Body of pancreas (tissue), 4 donors: ENCODE data around the gene GPR27. TPM values are rescaled to one million over a fixed set of nuclear protein-coding genes. Genes with fewer than 3 reads are reported as not detected.

ENCODE experiments used
- ATAC-seq: fragments of 150-250 bp; one replicate; pipeline ENCODE4 v1.9.1; 2016
- DNase-seq, 4 donors: peaks; one replicate each; pipeline ENCODE4 v3.0.0-alpha.2; 2019
- H3K27ac ChIP-seq, 4 donors: fragments of 200-600 bp; sonication (generic); 1 replicate in 3 of 4; 2 replicates in 1 of 4; pipeline versions ENCODE4 v1.5.1 to v1.6.1; 2016 to 2019; ENCODE audit warnings: mild to moderate bottlenecking in 1 of 4, mixed read lengths in 1 of 4, moderate library complexity in 1 of 4
- H3K27me3 ChIP-seq, 2 donors: fragments of 200-600 bp; sonication (generic); one replicate each; pipeline ENCODE4 v1.6.0; 2016; ENCODE audit warnings: mild to moderate bottlenecking in 1 of 2
- H3K36me3 ChIP-seq, 2 donors: fragments of 200-600 bp; sonication (generic); replicated peaks in 1 of 2; 2 replicates each; pipeline ENCODE4 v1.5.1; 2016; ENCODE audit warnings: low read depth in 2 of 2; ENCODE audit not compliant: insufficient read depth in 1 of 2
- H3K4me1 ChIP-seq: fragments of 200-600 bp; sonication (generic); one replicate; pipeline ENCODE4 v1.6.0; 2016
- H3K4me3 ChIP-seq, 2 donors: fragments of 200-600 bp; sonication (generic); 1 replicate in 1 of 2; 2 replicates in 1 of 2; pipeline ENCODE4 v1.5.1; 2016 to 2019
- H3K9me3 ChIP-seq, 3 donors: fragments of 200-600 bp; sonication (generic); 1 replicate in 2 of 3; 2 replicates in 1 of 3; pipeline ENCODE4 v1.5.1; 2016
- CTCF ChIP-seq, 7 experiments: fragments of 450-650 bp in 4 of 7; fragments of 200-600 bp in 3 of 7; sonication (generic) in 3 of 7; IDR thresholded peaks; one replicate each; pipeline ENCODE4 v1.5.1; 2016 to 2019; ENCODE audit warnings: antibody characterized with exemption in 7 of 7
- POLR2A ChIP-seq, 3 donors: fragments of 450-650 bp; IDR thresholded peaks; one replicate each; pipeline ENCODE4 v1.6.1; 2016; ENCODE audit warnings: antibody characterized with exemption in 3 of 3, mild to moderate bottlenecking in 2 of 3
- WGBS, 2 donors: methylation state at CpG; one replicate each; pipeline ENCODE4 v1.1.5; 2017; 5-methylcytosine and 5-hydroxymethylcytosine counted together
- intact Hi-C: fragments of 100-400 bp; cut with DNase I; formaldehyde crosslinking; loops from one replicate; pipeline ENCODE4 v1.15.1; 2023
- total RNA-seq, 2 donors: library from RNA; depleted of rRNA; stranded (reverse); fragments of >200 nt; gene quantifications; one replicate each; pipeline ENCODE4 v1.1.0, GENCODE V29; 2016

Gene GPR27
- total RNA-seq, 2 donors from 2014 or later, result 0.33 to 2.3 TPM

GRCh38 chr3:71726146-71726545 is 27.5 kb upstream of the GPR27 start:
- no peaks in the 10 kb centered on the region for H3K27me3 ChIP-seq
- no peak overlapping the region for H3K27ac ChIP-seq
- TF ChIP-seq CTCF (IDR thresholded peaks at IDR 0.05) (no peak), POLR2A (IDR thresholded peaks at IDR 0.05) (no peak)
- no peaks in the 10 kb centered on the region for H3K9me3 ChIP-seq
- H3K36me3 ChIP-seq, result no peaks in the 10 kb centered on the region
- intact Hi-C loops, result no loop called here
- ATAC-seq (no peak), DNase-seq (no peak)
- no peak overlapping the region for H3K4me3 ChIP-seq
- WGBS, 2 donors, result 74 to 88% methylated on average over 8 of the region's 8 CpGs
- H3K4me1 ChIP-seq, result peaks cover 22% of the 10 kb centered on the region

DNA sequence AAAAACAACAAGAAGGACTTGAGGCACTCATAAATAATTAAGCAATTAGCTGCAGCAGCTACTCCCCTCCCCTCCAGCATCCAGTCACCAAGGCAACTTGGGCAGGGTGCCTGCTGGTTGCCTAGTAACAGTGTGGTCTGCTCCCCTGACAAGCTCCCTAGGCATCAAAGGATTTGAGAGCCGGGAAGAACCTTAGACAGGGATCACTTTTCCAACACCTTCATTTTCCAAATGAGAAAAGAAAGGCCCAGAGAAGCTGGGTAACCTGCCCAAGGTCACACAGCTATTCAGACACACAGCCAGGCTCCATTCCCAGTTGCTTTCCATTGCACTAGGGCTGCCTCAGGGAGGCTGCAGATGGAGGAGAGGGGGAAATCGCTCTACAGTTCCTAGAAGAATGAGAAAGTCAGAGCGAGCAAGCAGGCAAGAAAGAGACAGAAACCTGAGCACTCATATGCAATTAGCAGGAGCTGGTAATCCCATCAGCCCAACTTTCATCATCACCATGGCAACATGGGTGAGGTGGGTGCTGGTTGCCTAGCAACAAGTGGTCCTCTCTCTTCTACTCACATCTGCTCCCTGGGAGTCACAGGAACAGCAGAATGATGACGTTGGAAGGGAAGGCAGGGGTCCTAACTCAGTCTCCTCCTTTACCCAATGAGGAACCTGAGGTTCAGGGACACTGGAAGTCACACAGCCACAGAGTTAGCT is 24.9 kb upstream of the GPR27 start:
- TF ChIP-seq POLR2A (IDR thresholded peaks at IDR 0.05) (no peak), CTCF (IDR thresholded peaks at IDR 0.05) (no peak)
- Histone ChIP-seq H3K4me3 (no peak overlapping the region), H3K9me3 (no peaks in the 10 kb centered on the region), H3K4me1 (peaks cover 18% of the 10 kb centered on the region), H3K36me3 (no peaks in the 10 kb centered on the region), H3K27me3 (no peaks in the 10 kb centered on the region), H3K27ac (no peak overlapping the region)
- DNase-seq (peak in 1 of 4 donors; percentile 17), ATAC-seq (no peak)
- intact Hi-C loops, result no loop called here
- 55 to 59% methylated on average over 4 of the region's 4 CpGs for WGBS, 2 donors

DNA sequence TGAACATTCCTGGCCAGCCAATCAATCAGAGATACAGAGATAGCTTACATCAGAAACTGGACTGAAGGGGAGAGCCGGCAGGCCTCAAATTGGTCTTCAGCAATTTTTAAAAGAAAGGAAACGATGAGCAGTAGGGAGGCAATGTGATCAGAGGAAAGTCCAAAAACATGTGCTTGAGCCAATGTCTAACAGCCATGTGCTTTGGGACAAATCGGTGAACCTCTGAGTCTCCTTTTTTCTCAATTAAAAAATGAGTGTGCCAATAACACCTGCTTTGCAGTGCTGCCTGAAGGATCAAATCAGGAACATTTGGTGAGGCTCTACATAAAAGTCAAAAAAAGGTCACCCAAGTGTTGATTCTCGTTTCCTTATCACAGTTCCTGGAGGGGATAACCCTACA is 21.0 kb upstream of the GPR27 start:
- 69 to 84% methylated on average over 4 of the region's 4 CpGs for WGBS, 2 donors

GRCh38 chr3:71733319-71733718 is 20.3 kb upstream of the GPR27 start:
- no peaks in the 10 kb centered on the region for H3K27me3 ChIP-seq
- H3K4me3 ChIP-seq, result no peak overlapping the region
- no peaks in the 10 kb centered on the region for H3K36me3 ChIP-seq
- WGBS, 2 donors, result 87 to 88% methylated on average over 2 of the region's 2 CpGs
- H3K27ac ChIP-seq, result no peak overlapping the region
- peaks cover 4% of the 10 kb centered on the region for H3K4me1 ChIP-seq
- no peak for DNase-seq
- intact Hi-C loops, result loop anchor here (10.0 kb wide), 1 partner anchor 131 kb away; no protein-coding TSS in a partner anchor
- H3K9me3 ChIP-seq, result no peaks in the 10 kb centered on the region
- ATAC-seq, result no peak
- TF ChIP-seq CTCF (IDR thresholded peaks at IDR 0.05), result no peak
- TF ChIP-seq POLR2A (IDR thresholded peaks at IDR 0.05), result no peak

More for the DNA sequence above, 21.0 kb upstream of the GPR27 start:
- Histone ChIP-seq H3K27me3 (no peaks in the 10 kb centered on the region), H3K4me3 (no peak overlapping the region), H3K4me1 (peaks cover 4% of the 10 kb centered on the region), H3K9me3 (no peaks in the 10 kb centered on the region), H3K27ac (no peak overlapping the region), H3K36me3 (no peaks in the 10 kb centered on the region)
- TF ChIP-seq CTCF (IDR thresholded peaks at IDR 0.05), result no peak
- no peak for TF ChIP-seq POLR2A (IDR thresholded peaks at IDR 0.05)
- intact Hi-C loops, result loop anchor here (10.0 kb wide), 1 partner anchor 132 kb away; no protein-coding TSS in a partner anchor
- no peak for ATAC-seq
- no peak for DNase-seq

DNA sequence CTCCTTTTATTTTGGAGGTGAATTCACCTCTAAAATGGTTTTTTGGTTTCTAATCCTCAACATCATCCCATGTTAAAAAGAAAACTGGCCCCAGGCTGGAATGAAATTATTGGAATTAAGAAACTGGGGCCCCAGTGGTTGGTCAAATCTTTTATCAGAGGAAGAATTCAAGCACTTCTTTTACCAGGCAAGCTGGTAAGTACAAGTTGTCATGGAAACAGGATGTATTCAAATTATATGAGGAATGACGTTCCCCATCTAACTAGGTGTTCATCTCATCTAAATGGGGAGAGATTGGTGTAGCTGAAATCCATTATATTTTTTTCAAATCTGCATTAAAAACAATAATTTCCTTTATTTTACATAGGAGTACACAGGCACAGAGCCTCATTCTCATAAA is 18.8 kb upstream of the GPR27 start:
- 67% methylated on average over 1 of the region's 1 CpG for WGBS, 2 donors
- Histone ChIP-seq H3K27me3 (no peaks in the 10 kb centered on the region), H3K36me3 (no peaks in the 10 kb centered on the region), H3K9me3 (no peaks in the 10 kb centered on the region), H3K4me1 (peaks cover 3% of the 10 kb centered on the region), H3K27ac (no peak overlapping the region), H3K4me3 (no peak overlapping the region)
- no peak for TF ChIP-seq POLR2A (IDR thresholded peaks at IDR 0.05)
- no peak for TF ChIP-seq CTCF (IDR thresholded peaks at IDR 0.05)
- ATAC-seq (no peak), DNase-seq (no peak)
- intact Hi-C loops, result loop anchor here (10.0 kb wide), 1 partner anchor 130 kb away; no protein-coding TSS in a partner anchor
